ENCODE data around the gene SLC39A11.

SLC39A11 gene

DNA sequence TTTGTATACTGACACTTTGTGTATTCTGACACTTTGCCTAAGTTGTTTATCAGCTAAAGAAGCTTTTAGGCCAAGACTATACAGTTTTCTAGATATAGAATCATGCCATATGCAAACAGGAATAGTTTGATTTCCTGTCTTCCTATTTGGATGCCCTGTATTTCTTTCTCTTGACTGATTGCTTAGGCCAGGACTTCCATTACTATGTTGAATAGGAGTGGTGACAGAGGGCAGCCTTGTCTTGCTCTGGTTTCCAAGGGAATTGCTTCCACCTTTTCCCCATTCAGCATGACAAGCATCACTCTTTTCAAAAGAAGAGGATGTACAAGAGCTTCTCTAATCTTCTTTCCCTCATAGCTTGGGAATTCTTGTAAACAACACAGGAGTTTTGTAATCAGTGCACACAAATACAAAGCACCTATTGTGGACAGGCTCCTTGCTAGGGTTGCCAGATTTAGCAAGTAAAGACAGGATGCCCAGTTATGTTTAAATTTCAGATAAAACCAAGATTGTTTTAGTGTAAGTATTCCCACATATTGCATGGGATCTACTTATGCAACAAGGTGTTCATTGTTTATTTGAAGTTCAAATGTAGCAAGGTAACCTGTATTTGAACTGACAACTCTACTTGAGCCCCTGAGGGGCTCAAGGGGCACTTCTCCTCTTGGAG, 233.5 kb downstream of the SLC39A11 start:
- Histone ChIP-seq H3K9me3 (ENCODE audit: insufficient read depth, low read length) (no peaks in the 10 kb centered on the region), H3K9ac (ENCODE audit: low read length) (no peak overlapping the region), H3K27me3 (ENCODE audit: low read depth, low read length) (no peaks in the 10 kb centered on the region), H3K36me3 (replicated peaks; ENCODE audit: low read depth, low read length) (no peaks in the 10 kb centered on the region), H3K4me1 (ENCODE audit: low read length) (peaks cover 21% of the 10 kb centered on the region), H2AFZ (ENCODE audit: low read depth, low read length) (no peak overlapping the region), H4K20me1 (ENCODE audit: insufficient read depth, low read length) (no peaks in the 10 kb centered on the region), H3K27ac (ENCODE audit: low read length) (no peak overlapping the region), H3K4me2 (ENCODE audit: low read length) (no peak overlapping the region), H3K4me3 (ENCODE audit: low read length) (no peak overlapping the region), H3K79me2 (ENCODE audit: low read length) (no peaks in the 10 kb centered on the region)
- TF ChIP-seq, protein P1, sequence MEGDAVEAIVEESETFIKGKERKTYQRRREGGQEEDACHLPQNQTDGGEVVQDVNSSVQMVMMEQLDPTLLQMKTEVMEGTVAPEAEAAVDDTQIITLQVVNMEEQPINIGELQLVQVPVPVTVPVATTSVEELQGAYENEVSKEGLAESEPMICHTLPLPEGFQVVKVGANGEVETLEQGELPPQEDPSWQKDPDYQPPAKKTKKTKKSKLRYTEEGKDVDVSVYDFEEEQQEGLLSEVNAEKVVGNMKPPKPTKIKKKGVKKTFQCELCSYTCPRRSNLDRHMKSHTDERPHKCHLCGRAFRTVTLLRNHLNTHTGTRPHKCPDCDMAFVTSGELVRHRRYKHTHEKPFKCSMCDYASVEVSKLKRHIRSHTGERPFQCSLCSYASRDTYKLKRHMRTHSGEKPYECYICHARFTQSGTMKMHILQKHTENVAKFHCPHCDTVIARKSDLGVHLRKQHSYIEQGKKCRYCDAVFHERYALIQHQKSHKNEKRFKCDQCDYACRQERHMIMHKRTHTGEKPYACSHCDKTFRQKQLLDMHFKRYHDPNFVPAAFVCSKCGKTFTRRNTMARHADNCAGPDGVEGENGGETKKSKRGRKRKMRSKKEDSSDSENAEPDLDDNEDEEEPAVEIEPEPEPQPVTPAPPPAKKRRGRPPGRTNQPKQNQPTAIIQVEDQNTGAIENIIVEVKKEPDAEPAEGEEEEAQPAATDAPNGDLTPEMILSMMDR (IDR thresholded peaks at IDR 0.05; ENCODE audit: low read depth, low read length), result no peak
- TF ChIP-seq EZH2phosphoT487 (IDR thresholded peaks at IDR 0.05; ENCODE audit: low read depth), result no peak

DNA sequence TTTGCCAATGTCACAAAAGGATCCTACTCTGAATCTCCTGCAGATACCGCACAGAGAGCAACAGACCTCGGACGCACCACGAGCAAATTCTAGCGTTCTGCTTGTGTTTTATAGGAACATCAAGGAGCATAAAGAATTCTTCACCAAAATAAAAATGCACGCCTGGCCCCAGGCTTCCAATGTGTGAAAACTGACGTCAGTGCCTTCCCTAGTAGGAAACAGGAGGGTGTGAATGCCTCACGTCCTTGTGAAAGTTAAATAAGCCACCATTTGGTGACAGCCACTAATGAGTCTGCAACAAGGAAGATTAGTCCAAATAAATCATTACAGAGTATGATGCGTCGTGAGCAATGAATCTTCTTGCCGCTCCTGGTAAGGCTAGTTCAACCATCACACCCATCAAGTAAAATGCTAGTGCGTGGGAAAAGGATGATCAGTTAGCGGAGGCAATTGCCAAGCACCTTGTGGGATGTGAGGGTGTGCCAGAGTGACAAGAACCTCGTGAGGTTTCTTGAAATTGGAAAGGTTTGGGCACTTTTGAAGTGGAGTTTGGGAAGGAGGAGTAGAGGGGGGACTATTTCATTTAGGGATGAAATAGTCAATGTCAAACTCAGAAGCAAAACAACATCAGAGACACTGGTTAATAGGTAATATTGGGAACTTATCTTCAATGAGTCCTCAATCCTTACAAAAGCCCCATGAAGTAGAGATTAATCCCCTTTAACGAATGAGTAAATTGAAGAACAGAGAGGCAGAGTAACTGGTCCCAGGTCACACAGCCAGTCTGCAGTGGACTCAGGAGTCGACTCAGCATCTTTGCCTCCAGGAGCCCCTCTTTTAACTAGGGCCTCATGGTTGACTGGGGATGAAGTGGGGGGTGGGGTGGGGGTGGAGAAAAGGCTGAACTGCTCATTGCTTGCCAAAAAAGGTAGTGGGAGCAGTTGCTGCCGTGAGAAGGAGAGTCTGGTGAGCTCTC, 238.8 kb downstream of the SLC39A11 start:
- no peak overlapping the region for H3K4me2 ChIP-seq (ENCODE audit: low read length)
- no peak overlapping the region for H2AFZ ChIP-seq (ENCODE audit: low read depth, low read length)
- H3K36me3 ChIP-seq (replicated peaks; ENCODE audit: low read depth, low read length), result no peaks in the 10 kb centered on the region
- H3K27ac ChIP-seq (ENCODE audit: low read length), result no peak overlapping the region
- no peak for TF ChIP-seq EZH2phosphoT487 (IDR thresholded peaks at IDR 0.05; ENCODE audit: low read depth)
- TF ChIP-seq, protein P1 (IDR thresholded peaks at IDR 0.05; ENCODE audit: low read depth, low read length), result no peak
- H3K4me1 ChIP-seq (ENCODE audit: low read length), result no peaks in the 10 kb centered on the region
- H3K4me3 ChIP-seq (ENCODE audit: low read length), result no peak overlapping the region
- H3K9me3 ChIP-seq (ENCODE audit: insufficient read depth, low read length), result no peaks in the 10 kb centered on the region
- no peaks in the 10 kb centered on the region for H4K20me1 ChIP-seq (ENCODE audit: insufficient read depth, low read length)
- H3K79me2 ChIP-seq (ENCODE audit: low read length), result no peaks in the 10 kb centered on the region
- H3K27me3 ChIP-seq (ENCODE audit: low read depth, low read length), result no peaks in the 10 kb centered on the region
- no peak overlapping the region for H3K9ac ChIP-seq (ENCODE audit: low read length)

DNA sequence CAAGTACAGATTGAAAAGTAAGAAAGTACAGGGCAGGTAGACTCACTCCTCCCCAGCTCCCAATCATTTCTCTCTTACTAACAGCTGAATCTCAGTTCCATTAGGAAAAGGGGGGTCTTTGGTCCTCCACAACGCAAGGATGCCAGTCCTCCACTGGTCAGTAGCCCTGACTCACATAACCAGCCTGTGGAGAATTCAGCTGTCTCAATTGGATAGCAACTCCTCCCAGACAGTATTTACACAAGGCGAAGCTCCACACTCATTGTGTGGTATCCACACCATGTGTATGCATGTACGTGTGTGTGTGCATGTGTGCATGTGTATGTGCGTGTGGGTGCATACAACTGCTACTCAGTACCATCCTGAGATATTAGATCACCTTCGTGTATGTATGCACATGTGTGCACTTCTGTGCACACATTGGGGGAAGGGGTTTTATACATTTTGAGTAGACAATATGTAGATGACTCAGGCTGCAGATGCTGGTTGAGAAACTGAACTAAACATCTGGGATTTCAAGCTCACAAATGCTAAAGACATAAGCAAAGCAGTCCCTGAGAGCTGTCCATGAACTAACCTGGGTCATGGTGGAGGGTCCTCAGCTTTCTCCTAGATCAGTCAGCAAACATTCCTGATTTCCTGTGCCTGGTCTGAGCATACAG, 240.1 kb downstream of the SLC39A11 start:
- Histone ChIP-seq H3K27ac (ENCODE audit: low read length) (no peak overlapping the region), H3K9me3 (ENCODE audit: insufficient read depth, low read length) (no peaks in the 10 kb centered on the region), H3K4me3 (ENCODE audit: low read length) (no peak overlapping the region), H3K4me2 (ENCODE audit: low read length) (no peak overlapping the region), H3K79me2 (ENCODE audit: low read length) (no peaks in the 10 kb centered on the region), H2AFZ (ENCODE audit: low read depth, low read length) (no peak overlapping the region), H3K9ac (ENCODE audit: low read length) (no peak overlapping the region), H4K20me1 (ENCODE audit: insufficient read depth, low read length) (no peaks in the 10 kb centered on the region), H3K27me3 (ENCODE audit: low read depth, low read length) (no peaks in the 10 kb centered on the region), H3K4me1 (ENCODE audit: low read length) (no peaks in the 10 kb centered on the region), H3K36me3 (replicated peaks; ENCODE audit: low read depth, low read length) (no peaks in the 10 kb centered on the region)
- no peak for TF ChIP-seq EZH2phosphoT487 (IDR thresholded peaks at IDR 0.05; ENCODE audit: low read depth)
- TF ChIP-seq, protein P1 (IDR thresholded peaks at IDR 0.05; ENCODE audit: low read depth, low read length), result no peak

All from OCI-LY3 (cell line).